Activated CD8-positive, alpha-beta T cell treated with anti-CD3 and anti-CD28 coated beads for 36 hours (primary cell): ENCODE measurements around the gene KIRREL3. TPM values are rescaled to one million over a fixed set of nuclear protein-coding genes. Genes with fewer than 3 reads are reported as not detected.

Experiments used
- ATAC-seq: fragments of 200-7000 bp; cut with Tn5 transposase; one replicate; pipeline ENCODE4 v1.10.0; 2021; ENCODE audit warnings: mild to moderate bottlenecking, moderate library complexity
- CTCF ChIA-PET: fragments of 350-600 bp; sonication (Branson Sonifier 250); formaldehyde crosslinking; loops from one replicate; lab custom pipeline; 2021; ENCODE audit warnings: antibody characterized with exemption; lab: Charles Lee
- POLR2A ChIA-PET: fragments of 350-600 bp; sonication (Branson Sonifier 250); formaldehyde crosslinking; loops from one replicate; lab custom pipeline; 2021; ENCODE audit warnings: antibody characterized with exemption; lab: Charles Lee
- DNase-seq: peaks from one replicate; pipeline ENCODE4 v3.0.0-alpha.2; 2020
- H3K27ac Mint-ChIP-seq: one replicate; pipeline ENCODE4 v1.8.0; 2021; ENCODE audit warnings: mild to moderate bottlenecking, mixed read lengths
- H3K27me3 Mint-ChIP-seq: one replicate; pipeline ENCODE4 v1.8.0; 2021; ENCODE audit warnings: mixed read lengths
- H3K36me3 Mint-ChIP-seq: one replicate; pipeline ENCODE4 v1.8.0; 2021; ENCODE audit warnings: low read depth, mixed read lengths
- H3K4me1 Mint-ChIP-seq: one replicate; pipeline ENCODE4 v1.8.0; 2021; ENCODE audit warnings: low read depth, mixed read lengths
- H3K4me3 Mint-ChIP-seq: one replicate; pipeline ENCODE4 v1.8.0; 2021; ENCODE audit warnings: mild to moderate bottlenecking, moderate library complexity, mixed read lengths
- H3K9me3 Mint-ChIP-seq: one replicate; pipeline ENCODE4 v1.8.0; 2021; ENCODE audit warnings: mixed read lengths
- intact Hi-C: fragments of 100-400 bp; cut with micrococcal nuclease; formaldehyde crosslinking; loops from one replicate; pipeline ENCODE4 v1.10.0; 2022
- total RNA-seq, 2 experiments: library from RNA; stranded (reverse); gene quantifications; one replicate each; pipeline ENCODE4 v1.2.3, GENCODE V29; 2021
- TF ChIP-seq, protein P1 (sequence below): fragments of 200-600 bp; IDR thresholded peaks from one replicate; pipeline ENCODE4 v1.8.0; 2022; ENCODE audit warnings: antibody characterized with exemption, mild to moderate bottlenecking

Gene KIRREL3
- total RNA-seq, 2 experiments from 2014 or later, result not detected

DNA sequence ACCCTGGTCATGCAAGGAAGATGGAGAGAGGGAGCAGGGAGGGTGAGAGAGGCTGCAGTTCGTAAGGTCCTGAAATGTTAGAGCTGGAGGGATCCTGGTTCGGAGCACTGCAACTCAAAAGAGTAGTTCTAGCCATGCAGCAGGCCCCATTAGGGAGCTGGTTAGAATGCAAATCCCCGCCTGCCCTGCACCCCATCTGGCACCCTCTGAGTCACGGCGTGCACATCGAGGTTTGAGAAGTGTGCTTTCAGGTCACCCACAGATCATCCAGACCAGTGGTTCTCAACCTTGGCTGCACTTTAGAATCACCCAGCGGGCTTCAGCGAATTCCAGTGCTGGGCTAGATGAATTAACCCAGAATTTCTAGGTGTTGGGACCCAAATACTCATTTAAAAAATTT is 596.9 kb downstream of the KIRREL3 start:
- Mint-ChIP-seq H3K27me3 (no peaks in the 10 kb centered on the region), H3K27ac (no peak overlapping the region), H3K9me3 (no peaks in the 10 kb centered on the region), H3K4me3 (no peak overlapping the region), H3K4me1 (no peaks in the 10 kb centered on the region), H3K36me3 (no peaks in the 10 kb centered on the region)
- CTCF ChIA-PET, result interaction anchor here (1.2 to 1.5 kb wide), 2 partner anchors 37 to 77 kb away, joined by 3 read pairs; no protein-coding TSS in a partner anchor
- DNase-seq (no peak), ATAC-seq (no peak)
- TF ChIP-seq, protein P1, sequence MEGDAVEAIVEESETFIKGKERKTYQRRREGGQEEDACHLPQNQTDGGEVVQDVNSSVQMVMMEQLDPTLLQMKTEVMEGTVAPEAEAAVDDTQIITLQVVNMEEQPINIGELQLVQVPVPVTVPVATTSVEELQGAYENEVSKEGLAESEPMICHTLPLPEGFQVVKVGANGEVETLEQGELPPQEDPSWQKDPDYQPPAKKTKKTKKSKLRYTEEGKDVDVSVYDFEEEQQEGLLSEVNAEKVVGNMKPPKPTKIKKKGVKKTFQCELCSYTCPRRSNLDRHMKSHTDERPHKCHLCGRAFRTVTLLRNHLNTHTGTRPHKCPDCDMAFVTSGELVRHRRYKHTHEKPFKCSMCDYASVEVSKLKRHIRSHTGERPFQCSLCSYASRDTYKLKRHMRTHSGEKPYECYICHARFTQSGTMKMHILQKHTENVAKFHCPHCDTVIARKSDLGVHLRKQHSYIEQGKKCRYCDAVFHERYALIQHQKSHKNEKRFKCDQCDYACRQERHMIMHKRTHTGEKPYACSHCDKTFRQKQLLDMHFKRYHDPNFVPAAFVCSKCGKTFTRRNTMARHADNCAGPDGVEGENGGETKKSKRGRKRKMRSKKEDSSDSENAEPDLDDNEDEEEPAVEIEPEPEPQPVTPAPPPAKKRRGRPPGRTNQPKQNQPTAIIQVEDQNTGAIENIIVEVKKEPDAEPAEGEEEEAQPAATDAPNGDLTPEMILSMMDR, result no peak
- POLR2A ChIA-PET, result interaction anchor here (0.7 kb wide), 1 partner anchor 18 kb away, joined by 3 read pairs; no protein-coding TSS in a partner anchor
- intact Hi-C loops, result no loop called here

DNA sequence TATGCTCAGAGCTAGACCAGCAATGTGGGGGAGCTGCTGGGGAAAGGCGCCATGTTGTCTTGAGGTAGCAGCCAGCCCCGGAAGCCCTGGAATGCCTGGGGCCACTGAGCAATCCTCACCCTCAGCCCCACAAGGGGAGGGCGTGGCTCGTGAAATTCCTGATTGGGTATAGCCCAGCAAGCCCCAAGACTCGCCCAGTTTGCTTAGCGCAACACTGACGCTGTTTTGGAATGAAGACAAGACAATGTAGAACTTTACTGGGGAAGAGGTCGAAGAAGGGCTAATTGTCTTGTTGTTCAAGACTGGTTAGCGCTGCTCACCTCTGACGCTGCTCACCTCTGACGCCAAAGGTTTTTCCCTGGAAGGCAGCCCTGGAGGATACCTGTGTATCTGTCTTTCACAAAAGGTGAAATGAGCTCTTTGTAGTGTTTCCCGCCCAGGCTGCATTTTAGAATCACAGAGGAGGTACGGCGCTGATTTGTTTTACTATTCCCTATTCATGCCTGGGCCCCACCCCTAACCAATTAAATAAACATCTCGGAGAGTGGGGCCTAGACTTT is 597.5 kb downstream of the KIRREL3 start:
- POLR2A ChIA-PET, result interaction anchor here (0.7 kb wide), 1 partner anchor 18 kb away, joined by 3 read pairs; no protein-coding TSS in a partner anchor

GRCh38 chr11:126400479-126400878 is 600.1 kb downstream of the KIRREL3 start:
- H3K4me1 Mint-ChIP-seq, result no peaks in the 10 kb centered on the region
- H3K4me3 Mint-ChIP-seq, result no peak overlapping the region
- no peaks in the 10 kb centered on the region for H3K36me3 Mint-ChIP-seq
- TF ChIP-seq, protein P1, result no peak
- POLR2A ChIA-PET, result no interaction called here
- intact Hi-C loops, result no loop called here
- no peaks in the 10 kb centered on the region for H3K9me3 Mint-ChIP-seq
- DNase-seq (no peak), ATAC-seq (no peak)
- no peak overlapping the region for H3K27ac Mint-ChIP-seq
- no peaks in the 10 kb centered on the region for H3K27me3 Mint-ChIP-seq
- CTCF ChIA-PET, result interaction anchor here (1.2 kb wide), 1 partner anchor 9 kb away, joined by 3 read pairs; no protein-coding TSS in a partner anchor

More for the DNA sequence above, 597.5 kb downstream of the KIRREL3 start:
- no peaks in the 10 kb centered on the region for H3K27me3 Mint-ChIP-seq
- DNase-seq, result no peak
- no peak overlapping the region for H3K4me3 Mint-ChIP-seq
- H3K9me3 Mint-ChIP-seq, result no peaks in the 10 kb centered on the region
- CTCF ChIA-PET, result interaction anchor here (1.2 kb wide), 1 partner anchor 78 kb away, joined by 3 read pairs; no protein-coding TSS in a partner anchor
- TF ChIP-seq, protein P1, result no peak
- H3K4me1 Mint-ChIP-seq, result no peaks in the 10 kb centered on the region
- no peak for ATAC-seq
- H3K36me3 Mint-ChIP-seq, result no peaks in the 10 kb centered on the region
- intact Hi-C loops, result no loop called here
- no peak overlapping the region for H3K27ac Mint-ChIP-seq

DNA sequence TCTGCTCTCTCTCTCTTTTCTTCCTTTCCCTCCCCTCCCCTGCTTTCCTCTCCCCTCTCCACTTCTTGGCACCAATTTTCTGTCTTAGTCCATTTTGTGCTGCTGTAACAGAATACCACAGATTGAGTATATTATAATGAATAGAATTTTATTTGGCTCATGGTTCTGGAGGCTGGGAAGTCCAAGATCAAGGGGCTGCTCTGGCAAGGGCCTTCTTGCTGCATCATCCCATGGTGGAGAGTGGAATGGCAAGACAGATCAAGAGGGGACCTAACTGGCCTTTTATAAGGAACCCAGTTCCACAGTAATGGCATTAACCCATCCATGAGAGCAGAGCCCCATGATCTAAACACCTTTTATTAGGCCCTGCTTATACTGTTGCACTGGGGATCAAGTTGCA is 600.6 kb downstream of the KIRREL3 start:
- Mint-ChIP-seq H3K4me1 (no peaks in the 10 kb centered on the region), H3K36me3 (no peaks in the 10 kb centered on the region), H3K4me3 (no peak overlapping the region), H3K27ac (no peak overlapping the region), H3K27me3 (no peaks in the 10 kb centered on the region), H3K9me3 (no peaks in the 10 kb centered on the region)
- ChIA-PET POLR2A (no interaction called here), CTCF (no interaction called here)
- TF ChIP-seq, protein P1, result no peak
- DNase-seq (no peak), ATAC-seq (no peak)
- intact Hi-C loops, result no loop called here

DNA sequence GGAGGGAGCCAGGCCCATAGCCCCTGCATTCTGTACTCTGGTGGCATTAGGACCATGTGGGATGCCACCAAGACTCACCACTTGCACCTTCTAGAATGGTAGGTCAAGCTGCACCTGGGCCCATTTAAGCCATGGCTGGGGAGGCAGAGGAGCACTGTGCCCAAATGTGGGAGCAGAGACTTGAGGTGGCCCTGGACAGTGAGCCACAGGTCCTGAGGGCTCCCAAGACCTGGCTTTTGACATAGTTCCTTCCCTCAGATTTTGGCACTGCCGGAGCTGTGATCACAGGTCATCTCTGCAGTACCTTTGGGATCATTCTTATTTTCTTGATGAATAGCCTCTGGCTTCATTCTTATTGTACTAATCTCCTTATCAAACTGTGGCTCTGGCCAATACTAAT is 601.8 kb downstream of the KIRREL3 start:
- Mint-ChIP-seq H3K36me3 (no peaks in the 10 kb centered on the region), H3K27me3 (no peaks in the 10 kb centered on the region), H3K4me1 (no peaks in the 10 kb centered on the region), H3K9me3 (no peaks in the 10 kb centered on the region), H3K27ac (no peak overlapping the region), H3K4me3 (no peak overlapping the region)
- TF ChIP-seq, protein P1, result no peak
- CTCF ChIA-PET, result no interaction called here
- intact Hi-C loops, result no loop called here
- ATAC-seq (no peak), DNase-seq (no peak)
- POLR2A ChIA-PET, result no interaction called here
